ENCODE data around the gene ABCA4.

The ABCA4 gene

DNA sequence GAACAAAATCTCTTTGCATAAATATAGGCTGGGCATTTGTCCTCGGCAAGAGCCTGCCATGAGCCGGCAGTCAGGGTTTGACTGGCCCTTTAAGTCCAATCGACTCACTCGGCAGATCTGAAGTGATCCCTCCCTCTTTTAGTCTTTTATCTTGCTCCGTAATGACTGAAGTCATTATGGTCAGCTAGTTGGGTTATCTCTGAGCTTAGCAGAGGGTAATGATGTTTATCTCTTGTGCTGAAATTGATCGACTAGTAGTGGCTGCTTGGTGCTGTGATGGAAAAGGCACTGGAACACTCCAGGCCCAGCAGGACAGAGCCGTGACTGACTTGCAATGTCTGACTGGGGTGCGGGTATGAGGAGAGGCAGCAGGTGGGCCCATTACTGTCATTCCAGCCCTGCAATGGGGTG is 468 bp upstream of the ABCA4 start:
- DNase-seq = no peak
- Histone ChIP-seq H3K36me3 (replicated peaks) (no peaks in the 10 kb centered on the region), H3K27me3 (replicated peaks) (no peaks in the 10 kb centered on the region), H3K4me3 (ENCODE audit: low read depth, low read length) (no peak overlapping the region), H3K27ac (no peak overlapping the region)
- in situ Hi-C loops (cut with HindIII; ENCODE audit: low pct_ligation_motif_present, low sequenced_read_pairs) = no loop called here
- TF ChIP-seq, protein P1, sequence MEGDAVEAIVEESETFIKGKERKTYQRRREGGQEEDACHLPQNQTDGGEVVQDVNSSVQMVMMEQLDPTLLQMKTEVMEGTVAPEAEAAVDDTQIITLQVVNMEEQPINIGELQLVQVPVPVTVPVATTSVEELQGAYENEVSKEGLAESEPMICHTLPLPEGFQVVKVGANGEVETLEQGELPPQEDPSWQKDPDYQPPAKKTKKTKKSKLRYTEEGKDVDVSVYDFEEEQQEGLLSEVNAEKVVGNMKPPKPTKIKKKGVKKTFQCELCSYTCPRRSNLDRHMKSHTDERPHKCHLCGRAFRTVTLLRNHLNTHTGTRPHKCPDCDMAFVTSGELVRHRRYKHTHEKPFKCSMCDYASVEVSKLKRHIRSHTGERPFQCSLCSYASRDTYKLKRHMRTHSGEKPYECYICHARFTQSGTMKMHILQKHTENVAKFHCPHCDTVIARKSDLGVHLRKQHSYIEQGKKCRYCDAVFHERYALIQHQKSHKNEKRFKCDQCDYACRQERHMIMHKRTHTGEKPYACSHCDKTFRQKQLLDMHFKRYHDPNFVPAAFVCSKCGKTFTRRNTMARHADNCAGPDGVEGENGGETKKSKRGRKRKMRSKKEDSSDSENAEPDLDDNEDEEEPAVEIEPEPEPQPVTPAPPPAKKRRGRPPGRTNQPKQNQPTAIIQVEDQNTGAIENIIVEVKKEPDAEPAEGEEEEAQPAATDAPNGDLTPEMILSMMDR (IDR thresholded peaks at IDR 0.05; ENCODE audit: low read depth, low read length, missing control alignments) = no peak

DNA sequence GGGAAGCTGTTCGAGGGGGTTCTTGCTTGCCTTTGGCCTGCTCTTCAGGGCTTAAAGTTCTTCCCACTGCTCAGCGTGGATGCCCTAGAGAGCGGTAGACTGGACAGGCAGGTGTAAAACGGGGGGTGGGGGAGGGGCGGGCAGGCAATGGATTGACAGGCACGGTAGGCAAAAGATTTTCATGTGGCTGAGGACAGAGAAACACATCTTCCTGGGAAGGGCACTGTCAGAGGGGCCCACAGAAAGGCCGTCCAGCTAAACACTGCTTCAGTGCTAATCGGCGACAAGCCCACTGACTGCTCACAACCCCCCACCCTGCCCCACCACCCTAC is 412 bp downstream of the ABCA4 start:
- no peak for DNase-seq
- TF ChIP-seq, protein P1 (IDR thresholded peaks at IDR 0.05; ENCODE audit: low read depth, low read length, missing control alignments) = no peak
- Histone ChIP-seq H3K36me3 (replicated peaks) (no peaks in the 10 kb centered on the region), H3K4me3 (ENCODE audit: low read depth, low read length) (no peak overlapping the region), H3K27me3 (replicated peaks) (no peaks in the 10 kb centered on the region), H3K27ac (no peak overlapping the region)
- in situ Hi-C loops (cut with HindIII; ENCODE audit: low pct_ligation_motif_present, low sequenced_read_pairs) = no loop called here

DNA sequence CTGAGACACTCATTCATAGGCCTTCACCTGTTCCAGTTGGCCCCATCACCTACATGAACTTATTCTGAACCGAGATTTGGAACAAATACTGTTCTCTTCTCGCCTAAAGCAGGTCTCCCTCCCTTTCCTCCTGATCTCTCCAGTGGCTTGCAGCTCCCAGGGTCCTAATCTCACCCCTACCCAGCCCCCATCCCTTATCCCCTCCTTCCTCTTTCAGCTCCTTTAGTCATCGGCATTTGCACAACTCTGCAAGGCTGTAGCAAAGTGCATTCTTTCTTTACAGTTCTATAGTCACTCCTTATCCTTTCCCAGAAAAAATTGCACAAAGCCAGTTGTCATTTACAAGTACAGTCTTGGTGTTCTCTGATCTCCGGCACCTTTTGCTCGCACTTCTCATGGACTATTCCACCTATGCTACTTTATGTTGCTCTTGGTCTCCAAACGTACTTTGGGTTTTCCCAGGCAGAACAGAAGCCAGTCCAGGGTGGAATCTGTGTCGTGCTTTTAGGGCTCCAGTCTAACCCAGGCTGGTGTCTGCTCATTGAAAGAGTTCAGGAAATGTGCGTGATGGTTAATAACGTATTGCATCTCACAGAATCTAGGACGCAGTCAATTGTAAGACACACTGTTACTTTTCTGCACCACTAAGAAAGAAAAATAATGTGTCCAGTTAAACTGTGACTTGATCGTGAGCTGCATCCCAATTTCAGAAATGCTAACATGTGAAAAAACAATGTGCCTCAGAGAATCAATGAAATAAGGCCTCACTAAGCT is 965 bp downstream of the ABCA4 start:
- TF ChIP-seq, protein P1 (IDR thresholded peaks at IDR 0.05; ENCODE audit: low read depth, low read length, missing control alignments) = no peak
- Histone ChIP-seq H3K27ac (no peak overlapping the region), H3K4me3 (ENCODE audit: low read depth, low read length) (no peak overlapping the region), H3K27me3 (replicated peaks) (no peaks in the 10 kb centered on the region), H3K36me3 (replicated peaks) (no peaks in the 10 kb centered on the region)
- DNase-seq = no peak
- in situ Hi-C loops (cut with HindIII; ENCODE audit: low pct_ligation_motif_present, low sequenced_read_pairs) = no loop called here

DNA sequence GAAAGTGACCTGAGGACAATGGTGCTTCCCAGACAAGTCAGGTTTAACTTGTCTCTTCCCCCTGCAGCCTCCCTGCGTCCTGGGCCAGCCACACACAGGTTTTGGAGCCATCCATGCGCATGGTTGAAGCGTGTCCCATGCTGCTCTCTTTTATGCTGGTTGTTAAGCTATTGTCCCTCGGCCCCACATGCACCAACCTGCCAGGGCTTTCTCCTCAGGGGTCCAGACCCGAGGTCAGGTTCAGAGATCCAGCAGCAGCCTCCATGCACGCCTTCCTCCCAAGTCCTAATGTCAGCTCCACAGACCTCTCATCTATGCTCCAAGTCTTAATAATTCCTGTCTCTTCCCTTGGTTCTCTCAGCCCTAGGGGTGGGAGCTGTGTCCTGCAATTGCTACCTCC is 1.6 kb downstream of the ABCA4 start:
- in situ Hi-C loops (cut with HindIII; ENCODE audit: low pct_ligation_motif_present, low sequenced_read_pairs) = no loop called here
- DNase-seq = no peak
- H3K27me3 ChIP-seq (replicated peaks) = no peaks in the 10 kb centered on the region

DNA sequence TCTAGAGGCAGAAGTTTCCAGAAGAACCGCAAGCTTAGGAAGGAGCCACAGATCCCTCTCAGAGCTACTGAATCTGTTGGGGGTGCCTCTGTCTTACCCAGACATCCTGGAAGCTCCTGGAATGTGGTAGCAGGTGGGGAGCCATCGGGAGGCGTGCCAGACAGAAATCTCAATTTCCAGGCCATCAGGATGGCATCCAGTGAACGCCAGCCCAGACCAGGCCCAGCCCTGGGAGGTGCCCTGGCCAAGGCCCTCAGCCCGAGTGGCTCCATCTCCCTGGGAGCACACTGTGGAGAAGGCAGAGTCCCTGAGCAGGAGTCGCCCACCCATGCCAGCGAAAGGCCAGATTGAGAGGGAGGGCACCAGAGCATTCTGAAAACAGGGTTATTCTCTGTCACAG is 2.5 kb downstream of the ABCA4 start:
- no peak overlapping the region for H3K4me3 ChIP-seq (ENCODE audit: low read depth, low read length)
- in situ Hi-C loops (cut with HindIII; ENCODE audit: low pct_ligation_motif_present, low sequenced_read_pairs) = no loop called here
- TF ChIP-seq, protein P1 (IDR thresholded peaks at IDR 0.05; ENCODE audit: low read depth, low read length, missing control alignments) = no peak
- H3K27ac ChIP-seq = no peak overlapping the region
- H3K27me3 ChIP-seq (replicated peaks) = no peaks in the 10 kb centered on the region
- DNase-seq = no peak
- H3K36me3 ChIP-seq (replicated peaks) = no peaks in the 10 kb centered on the region

More for the DNA sequence above, 1.6 kb downstream of the ABCA4 start:
- Histone ChIP-seq H3K27ac (no peak overlapping the region), H3K36me3 (replicated peaks) (no peaks in the 10 kb centered on the region), H3K4me3 (ENCODE audit: low read depth, low read length) (no peak overlapping the region)
- TF ChIP-seq, protein P1 (IDR thresholded peaks at IDR 0.05; ENCODE audit: low read depth, low read length, missing control alignments) = no peak

DNA sequence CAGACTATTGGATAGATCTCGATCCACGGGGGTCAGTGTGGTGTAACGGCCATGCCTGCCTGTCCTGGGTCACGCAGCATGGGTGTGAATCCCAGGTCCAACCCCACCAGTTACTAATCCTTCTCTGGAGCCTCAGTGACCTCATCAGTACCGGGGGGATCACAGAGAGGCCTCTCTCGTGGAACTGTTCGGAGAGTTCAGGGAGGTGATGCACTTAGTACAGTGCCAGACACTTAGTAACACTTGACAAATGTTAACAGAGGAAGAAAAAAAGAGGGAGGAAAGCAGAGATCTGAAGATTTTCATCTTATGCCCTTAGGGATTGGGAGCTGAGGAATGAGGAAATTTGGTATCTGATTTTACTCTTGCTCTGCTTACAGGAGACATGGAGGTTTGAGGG is 2.9 kb downstream of the ABCA4 start:
- Histone ChIP-seq H3K36me3 (replicated peaks) (no peaks in the 10 kb centered on the region), H3K27me3 (replicated peaks) (no peaks in the 10 kb centered on the region), H3K4me3 (ENCODE audit: low read depth, low read length) (no peak overlapping the region), H3K27ac (no peak overlapping the region)
- in situ Hi-C loops (cut with HindIII; ENCODE audit: low pct_ligation_motif_present, low sequenced_read_pairs) = no loop called here
- TF ChIP-seq, protein P1 (IDR thresholded peaks at IDR 0.05; ENCODE audit: low read depth, low read length, missing control alignments) = no peak
- no peak for DNase-seq
